GM19023 (cell line): ENCODE data around the gene ELF1.
"Not testable (repeated sequence)": the region's sequence is repeated elsewhere in the genome, so short reads cannot be mapped to it uniquely, and the experiment has no call there.

Source experiments
- ATAC-seq: cut with Tn5 transposase; IDR thresholded peaks from one replicate; pipeline ENCODE4 v1.9.1; 2021; ENCODE audit warnings: mild to moderate bottlenecking, moderate library complexity; ENCODE audit not compliant: unreplicated experiment

ELF1 gene

GRCh38 chr13:40941581-40941980, 77.5 kb downstream of the ELF1 start:
- ATAC-seq = no peak

- ATAC-seq = no peak
These were observed 78.3 kb downstream of the ELF1 start for GRCh38 chr13:40940841-40941240.

- peak; percentile 70 for ATAC-seq
These were observed 85.5 kb downstream of the ELF1 start for GRCh38 chr13:40933508-40934204.

- no peak for ATAC-seq
These were observed 86.9 kb downstream of the ELF1 start for GRCh38 chr13:40932252-40932651.

GRCh38 chr13:40931719-40932118, 87.4 kb downstream of the ELF1 start:
- no peak for ATAC-seq

- ATAC-seq = not testable (repeated sequence)
These were observed 89.2 kb downstream of the ELF1 start for GRCh38 chr13:40929883-40930282.

- no peak for ATAC-seq
These were observed 90.1 kb downstream of the ELF1 start for GRCh38 chr13:40928980-40929379.

GRCh38 chr13:40927929-40928328, 91.2 kb downstream of the ELF1 start:
- no peak for ATAC-seq

GRCh38 chr13:40923867-40924266, 95.2 kb downstream of the ELF1 start:
- no peak for ATAC-seq

GRCh38 chr13:40922437-40923040, 96.6 kb downstream of the ELF1 start:
- ATAC-seq = no peak

GRCh38 chr13:40920826-40921225, 98.3 kb downstream of the ELF1 start:
- ATAC-seq = no peak

- ATAC-seq = not testable (repeated sequence)
These were observed 99.2 kb downstream of the ELF1 start for GRCh38 chr13:40919901-40920300.

GRCh38 chr13:40916207-40916998, 102.7 kb downstream of the ELF1 start:
- ATAC-seq = no peak

GRCh38 chr13:40914863-40915262, 104.3 kb downstream of the ELF1 start:
- not testable (repeated sequence) for ATAC-seq

- ATAC-seq = no peak
These were observed 107.8 kb downstream of the ELF1 start for GRCh38 chr13:40911341-40911740.

- peak; percentile 72 for ATAC-seq
These were observed 108.6 kb downstream of the ELF1 start for GRCh38 chr13:40910324-40911050.

GRCh38 chr13:40909541-40910200, 109.4 kb downstream of the ELF1 start:
- ATAC-seq = not testable (repeated sequence)

GRCh38 chr13:40908546-40908945, 110.6 kb downstream of the ELF1 start:
- no peak for ATAC-seq

GRCh38 chr13:40901032-40901431, 118.1 kb downstream of the ELF1 start:
- ATAC-seq = not testable (repeated sequence)

GRCh38 chr13:40900568-40900967, 118.5 kb downstream of the ELF1 start:
- not testable (repeated sequence) for ATAC-seq

- no peak for ATAC-seq
These were observed 122.1 kb downstream of the ELF1 start for GRCh38 chr13:40897053-40897452.
